PFSK-1 (cell line): ENCODE results near the gene RPA4.

Source experiments
- FOXP2 ChIP-seq: optimal IDR thresholded peaks from 2 replicates; pipeline ENCODE3; 2011; ENCODE audit warnings: borderline replicate concordance, control low read depth, inconsistent platforms; ENCODE audit not compliant: insufficient read depth; ENCODE audit errors: extremely low read length, extremely low read depth
- POLR2AphosphoS5 ChIP-seq: IDR thresholded peaks from 2 replicates; pipeline ENCODE4 v1.6.1; 2012; ENCODE audit warnings: low read depth, mild to moderate bottlenecking, control low read depth, low read length, moderate library complexity
- REST ChIP-seq, 2 experiments: IDR thresholded peaks; 2 replicates each; pipeline versions ENCODE4 v1.6.1 to v1.8.0; 2011 to 2012; ENCODE audit warnings: low read depth in 2 of 2, low read length in 2 of 2, control low read depth in 1 of 2, inconsistent platforms in 1 of 2, mild to moderate bottlenecking in 1 of 2, moderate library complexity in 1 of 2; ENCODE audit not compliant: insufficient read depth in 1 of 2
- SIN3A ChIP-seq: IDR thresholded peaks from 2 replicates; pipeline ENCODE4 v1.6.1; 2012; ENCODE audit warnings: mild to moderate bottlenecking, low read length, moderate library complexity, borderline replicate concordance; ENCODE audit not compliant: insufficient read depth
- TAF1 ChIP-seq: IDR thresholded peaks from 2 replicates; pipeline ENCODE4 v1.6.1; 2012; ENCODE audit warnings: low read length, control low read depth, borderline replicate concordance; ENCODE audit not compliant: insufficient read depth

Gene RPA4

GRCh38 chrX:96909291-96909690 lies 25.6 kb downstream of the RPA4 start:
- TF ChIP-seq REST (IDR thresholded peaks at IDR 0.05; ENCODE audit: insufficient read depth in 1 of 2, low read depth in 2 of 2, low read length in 2 of 2) (no peak), FOXP2 (no peak), POLR2AphosphoS5 (no peak), TAF1 (no peak), SIN3A (no peak)

- no peak for TF ChIP-seq SIN3A
- no peak for TF ChIP-seq TAF1
- TF ChIP-seq POLR2AphosphoS5 = no peak
- no peak for TF ChIP-seq FOXP2
- no peak for TF ChIP-seq REST (IDR thresholded peaks at IDR 0.05; ENCODE audit: insufficient read depth in 1 of 2, low read depth in 2 of 2, low read length in 2 of 2)
Observed at GRCh38 chrX:96918864-96919263, 35.2 kb downstream of the RPA4 start.

DNA sequence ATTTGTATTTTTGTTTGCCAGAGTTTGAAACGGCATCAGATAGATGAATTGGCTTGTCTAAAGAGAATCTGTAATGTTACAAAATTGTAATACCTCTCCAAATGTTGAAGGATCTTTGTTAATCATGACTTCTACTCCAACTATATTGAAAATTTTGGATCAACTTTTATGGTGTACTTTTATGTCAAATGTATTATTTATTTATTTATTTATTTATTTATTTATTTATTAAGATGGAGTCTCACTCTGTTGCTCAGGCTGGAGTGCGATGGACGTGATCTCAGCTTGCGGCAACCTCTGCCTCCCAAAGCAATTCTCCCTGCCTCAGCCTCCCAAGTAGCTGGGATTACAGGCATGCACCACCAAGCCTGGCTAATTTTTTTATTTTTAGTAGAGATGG lies 36.0 kb downstream of the RPA4 start:
- TF ChIP-seq TAF1 = no peak
- no peak for TF ChIP-seq FOXP2
- TF ChIP-seq POLR2AphosphoS5 = no peak
- no peak for TF ChIP-seq REST (IDR thresholded peaks at IDR 0.05; ENCODE audit: insufficient read depth in 1 of 2, low read depth in 2 of 2, low read length in 2 of 2)
- no peak for TF ChIP-seq SIN3A

DNA sequence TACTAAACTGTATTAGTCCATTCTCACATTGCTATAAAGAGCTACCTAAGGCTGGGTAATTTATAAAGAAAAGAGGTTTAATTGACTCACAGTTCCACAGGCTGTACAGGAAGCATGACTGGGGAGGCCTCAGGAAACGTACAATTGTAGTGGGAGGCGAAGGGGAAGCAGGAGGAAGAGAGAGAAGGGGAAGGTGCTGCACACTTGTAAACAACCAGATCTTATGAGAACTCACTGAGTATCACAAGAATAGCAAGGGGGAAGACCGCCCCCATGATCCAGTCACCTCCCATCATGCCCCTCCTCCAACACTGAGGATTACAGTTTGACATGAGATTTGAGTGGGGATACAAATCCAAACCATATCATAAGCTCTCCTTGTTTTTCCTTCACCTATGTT lies 40.9 kb downstream of the RPA4 start:
- TF ChIP-seq SIN3A (no peak), FOXP2 (no peak), POLR2AphosphoS5 (no peak), REST (IDR thresholded peaks at IDR 0.05; ENCODE audit: insufficient read depth in 1 of 2, low read depth in 2 of 2, low read length in 2 of 2) (no peak), TAF1 (no peak)

- TF ChIP-seq REST (IDR thresholded peaks at IDR 0.05; ENCODE audit: insufficient read depth in 1 of 2, low read depth in 2 of 2, low read length in 2 of 2) = no peak
Observed at GRCh38 chrX:96929036-96929435, 45.3 kb downstream of the RPA4 start.
